ENCODE data around the gene NSRP1. TPM values are rescaled to one million over a fixed set of nuclear protein-coding genes. Genes with fewer than 3 reads are reported as not detected.

The NSRP1 gene
- total and polyA plus RNA-seq, 10 of the 15 experiments (the other 5 are each of a cell fraction or from before 2014, with no cell fraction given): 12.5 to 69.7 (median 37.8) TPM

- Histone ChIP-seq H3K4me3 (no peak overlapping the region), H3K27me3 (replicated peaks in 1 of 2; ENCODE audit: control insufficient read depth in 2 of 2, insufficient read depth in 2 of 2, low read length in 1 of 2) (no peaks in the 10 kb centered on the region), H3K9ac (ENCODE audit: control insufficient read depth, insufficient read depth, low read length) (no peak overlapping the region), H3K79me2 (ENCODE audit: control insufficient read depth, insufficient read depth, low read length) (no peaks in the 10 kb centered on the region), H4K20me1 (ENCODE audit: control insufficient read depth, insufficient read depth) (no peaks in the 10 kb centered on the region), H3K27ac (ENCODE audit: control insufficient read depth, insufficient read depth) (no peak overlapping the region), H3K4me2 (ENCODE audit: control insufficient read depth, insufficient read depth) (no peak overlapping the region), H3K36me3 (ENCODE audit: control insufficient read depth in 2 of 2, insufficient read depth in 2 of 2, low read length in 1 of 2) (no peaks in the 10 kb centered on the region), H2AFZ (ENCODE audit: control insufficient read depth, low read depth, low read length) (no peak overlapping the region), H3K4me1 (ENCODE audit: control insufficient read depth, insufficient read depth, low read length) (no peaks in the 10 kb centered on the region), H3K9me3 (replicated peaks; ENCODE audit: control insufficient read depth, insufficient read depth, low read length) (no peaks in the 10 kb centered on the region)
- FAIRE-seq (no peak), ATAC-seq (no peak), DNase-seq (ENCODE audit: low read depth, low spot score) (no peak)
- ChIA-PET RAD21 (ENCODE audit: unreplicated experiment) (interaction anchor here (1.6 kb wide), 1 partner anchor 9 kb away, joined by 3 read pairs; the partner anchor contains the start of gene SLC6A4), SMC1A (ENCODE audit: uncharacterized antibody, unreplicated experiment) (interaction anchor here (0.9 to 1.2 kb wide), 3 partner anchors 9 to 122 kb away, joined by 3 read pairs; partner anchors contain the start of gene SLC6A4), CTCF (interaction anchor here (0.9 to 3.3 kb wide), 5 partner anchors 8 to 121 kb away, joined by 3 to 11 read pairs (median 4); no protein-coding TSS in a partner anchor), POLR2A (no interaction called here)
- intact Hi-C loops (cut with micrococcal nuclease; ENCODE audit: unreplicated experiment) (no loop called here), in situ Hi-C loops (cut with MboI) (no loop called here)
- 72% methylated on average over 15 of the region's 15 CpGs for WGBS (ENCODE audit: insufficient coverage, insufficient replicate concordance, low lambda C conversion rate, missing lambda C conversion rate)
- no peak for TF ChIP-seq ZNF24 (IDR thresholded peaks at IDR 0.05)
- TF ChIP-seq SUZ12 (IDR thresholded peaks at IDR 0.05; ENCODE audit: unreplicated experiment): no peak
- TF ChIP-seq NFYB (IDR thresholded peaks at IDR 0.05; ENCODE audit: insufficient read depth, low read depth, low read length): no peak
- TF ChIP-seq MTA3 (IDR thresholded peaks at IDR 0.05; ENCODE audit: borderline replicate concordance, low read length): no peak
- TF ChIP-seq ZSCAN29 (IDR thresholded peaks at IDR 0.05): no peak
- TF ChIP-seq PAX8 (IDR thresholded peaks at IDR 0.05): no peak
- BruUV-seq (replicated peaks): no TSS peak
Observed at GRCh38 chr17:30225919-30226553, 109.4 kb downstream of the NSRP1 start.

GRCh38 chr17:30226878-30227277 is 110.3 kb downstream of the NSRP1 start:
- ChIA-PET CTCF (interaction anchor here (1.9 to 3.3 kb wide), 2 partner anchors 102 to 122 kb away, joined by 6 to 11 read pairs; no protein-coding TSS in a partner anchor), POLR2A (no interaction called here), RAD21 (ENCODE audit: unreplicated experiment) (no interaction called here), SMC1A (ENCODE audit: uncharacterized antibody, unreplicated experiment) (no interaction called here)
- no peak overlapping the region for H3K9ac ChIP-seq (ENCODE audit: control insufficient read depth, insufficient read depth, low read length)
- H3K79me2 ChIP-seq (ENCODE audit: control insufficient read depth, insufficient read depth, low read length): no peaks in the 10 kb centered on the region
- no peaks in the 10 kb centered on the region for H3K36me3 ChIP-seq (ENCODE audit: control insufficient read depth in 2 of 2, insufficient read depth in 2 of 2, low read length in 1 of 2)
- H3K4me1 ChIP-seq (ENCODE audit: control insufficient read depth, insufficient read depth, low read length): no peaks in the 10 kb centered on the region
- in situ Hi-C loops (cut with MboI): no loop called here
- DNase-seq (ENCODE audit: low read depth, low spot score): no peak
- ATAC-seq: no peak
- no peak for FAIRE-seq
- TF ChIP-seq POLR2AphosphoS5 (IDR thresholded peaks at IDR 0.05; ENCODE audit: low read length) (no peak), BMI1 (IDR thresholded peaks at IDR 0.05; ENCODE audit: borderline replicate concordance) (no peak), SP1 (IDR thresholded peaks at IDR 0.05; ENCODE audit: low read depth, low read length) (no peak), EGR1 (IDR thresholded peaks at IDR 0.05; ENCODE audit: borderline replicate concordance in 1 of 2, low read depth in 2 of 2, low read length in 2 of 2) (no peak), SIX5 (IDR thresholded peaks at IDR 0.05; ENCODE audit: low read depth, low read length, severe bottlenecking) (no peak), CREB1 (IDR thresholded peaks at IDR 0.05; ENCODE audit: low read depth) (no peak), ZSCAN29 (IDR thresholded peaks at IDR 0.05) (no peak), SMAD5 (IDR thresholded peaks at IDR 0.05; ENCODE audit: low read depth) (no peak), RFX5 (IDR thresholded peaks at IDR 0.05; ENCODE audit: low read depth, low read length) (no peak), NRF1 (conservative IDR thresholded peaks at IDR 0.05; ENCODE audit: low read depth, low read length) (no peak), TCF7 (IDR thresholded peaks at IDR 0.05; ENCODE audit: borderline replicate concordance) (no peak), SIN3A (IDR thresholded peaks at IDR 0.05; ENCODE audit: low read depth, low read length) (no peak), SMAD1 (IDR thresholded peaks at IDR 0.05; ENCODE audit: low read depth, partially characterized antibody) (no peak), NFXL1 (IDR thresholded peaks at IDR 0.05; ENCODE audit: borderline replicate concordance) (no peak)
- intact Hi-C loops (cut with micrococcal nuclease; ENCODE audit: unreplicated experiment): no loop called here
- no peak overlapping the region for H3K27ac ChIP-seq (ENCODE audit: control insufficient read depth, insufficient read depth)
- H3K9me3 ChIP-seq (replicated peaks; ENCODE audit: control insufficient read depth, insufficient read depth, low read length): no peaks in the 10 kb centered on the region
- H3K4me2 ChIP-seq (ENCODE audit: control insufficient read depth, insufficient read depth): no peak overlapping the region
- no peak overlapping the region for H2AFZ ChIP-seq (ENCODE audit: control insufficient read depth, low read depth, low read length)
- no peaks in the 10 kb centered on the region for H4K20me1 ChIP-seq (ENCODE audit: control insufficient read depth, insufficient read depth)
- BruUV-seq (replicated peaks): no TSS peak
- no peaks in the 10 kb centered on the region for H3K27me3 ChIP-seq (replicated peaks in 1 of 2; ENCODE audit: control insufficient read depth in 2 of 2, insufficient read depth in 2 of 2, low read length in 1 of 2)
- WGBS (ENCODE audit: insufficient coverage, insufficient replicate concordance, low lambda C conversion rate, missing lambda C conversion rate): 78% methylated on average over 10 of the region's 10 CpGs
- no peak overlapping the region for H3K4me3 ChIP-seq
